Head of caudate nucleus (tissue), 42 donors: ENCODE data around the gene ARRDC4.
A peak's percentile ranks its signal among the peaks of the same experiment; 100 is the strongest.

Source experiments
- DNase-seq, 42 donors: peaks; one replicate each; pipeline versions ENCODE4 v3.0.0 to v3.0.0-alpha.2; 2020 to 2021; ENCODE audit warnings: mixed read lengths in 7 of 42
- intact Hi-C: fragments of 100-400 bp; cut with DNase I; formaldehyde crosslinking; loops from one replicate; pipeline ENCODE4 v1.15.0; 2022

The ARRDC4 gene, protein sequence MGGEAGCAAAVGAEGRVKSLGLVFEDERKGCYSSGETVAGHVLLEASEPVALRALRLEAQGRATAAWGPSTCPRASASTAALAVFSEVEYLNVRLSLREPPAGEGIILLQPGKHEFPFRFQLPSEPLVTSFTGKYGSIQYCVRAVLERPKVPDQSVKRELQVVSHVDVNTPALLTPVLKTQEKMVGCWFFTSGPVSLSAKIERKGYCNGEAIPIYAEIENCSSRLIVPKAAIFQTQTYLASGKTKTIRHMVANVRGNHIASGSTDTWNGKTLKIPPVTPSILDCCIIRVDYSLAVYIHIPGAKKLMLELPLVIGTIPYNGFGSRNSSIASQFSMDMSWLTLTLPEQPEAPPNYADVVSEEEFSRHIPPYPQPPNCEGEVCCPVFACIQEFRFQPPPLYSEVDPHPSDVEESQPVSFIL

DNA sequence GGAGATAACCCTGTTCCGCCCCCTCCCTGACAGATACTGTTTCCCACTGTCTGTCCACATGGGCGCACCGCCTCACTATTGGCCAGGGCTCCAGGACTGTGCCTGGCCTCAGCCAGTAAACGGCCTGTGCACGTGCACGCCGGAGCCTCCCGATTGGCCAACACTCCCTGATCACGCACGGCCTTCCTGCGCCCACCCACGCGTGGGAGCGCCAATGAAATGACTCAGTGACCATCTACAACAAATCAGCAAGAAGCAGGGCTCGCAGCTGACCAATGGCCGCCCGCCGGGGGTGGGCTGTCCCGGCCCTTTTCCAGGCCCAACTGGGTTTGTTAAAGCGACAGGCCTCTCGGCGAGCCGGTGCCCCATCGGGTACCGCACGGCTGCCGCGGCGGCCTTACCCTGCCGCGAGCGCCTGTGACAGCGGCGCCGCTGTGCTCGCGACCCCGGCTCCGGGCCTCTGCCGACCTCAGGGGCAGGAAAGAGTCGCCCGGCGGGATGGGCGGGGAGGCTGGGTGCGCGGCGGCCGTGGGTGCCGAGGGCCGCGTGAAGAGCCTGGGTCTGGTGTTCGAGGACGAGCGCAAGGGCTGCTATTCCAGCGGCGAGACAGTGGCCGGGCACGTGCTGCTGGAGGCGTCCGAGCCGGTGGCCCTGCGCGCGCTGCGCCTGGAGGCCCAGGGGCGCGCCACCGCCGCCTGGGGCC lies at the start of gene ARRDC4:
Gene ARRDC4 (plus strand): TSS at position 340 of the 703 bp plus-strand sequence. CDS start 159 bp downstream, at position 499.
- peak; percentile 100 for DNase-seq
- intact Hi-C loops: no loop called here

DNA sequence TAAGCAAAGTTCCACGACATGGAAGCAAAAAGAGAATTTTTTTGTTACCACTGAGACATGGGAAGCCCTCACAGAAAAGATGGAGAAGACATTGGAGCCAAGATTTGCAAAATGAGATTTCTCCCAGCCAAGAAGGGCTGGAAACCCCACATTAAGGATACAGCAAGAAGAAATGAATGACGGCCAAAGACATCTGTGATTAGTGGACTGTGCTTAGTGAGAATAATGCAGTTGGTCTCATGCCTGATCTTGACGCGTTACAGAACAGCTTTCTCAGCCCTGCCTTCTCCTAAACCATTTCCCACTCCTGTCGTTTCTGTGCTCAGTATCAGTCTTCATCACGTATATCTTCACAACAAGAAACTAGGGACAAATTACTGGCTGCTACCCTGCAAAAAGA lies 45.8 kb upstream of the ARRDC4 start:
- intact Hi-C loops: no loop called here
- DNase-seq: no peak

DNA sequence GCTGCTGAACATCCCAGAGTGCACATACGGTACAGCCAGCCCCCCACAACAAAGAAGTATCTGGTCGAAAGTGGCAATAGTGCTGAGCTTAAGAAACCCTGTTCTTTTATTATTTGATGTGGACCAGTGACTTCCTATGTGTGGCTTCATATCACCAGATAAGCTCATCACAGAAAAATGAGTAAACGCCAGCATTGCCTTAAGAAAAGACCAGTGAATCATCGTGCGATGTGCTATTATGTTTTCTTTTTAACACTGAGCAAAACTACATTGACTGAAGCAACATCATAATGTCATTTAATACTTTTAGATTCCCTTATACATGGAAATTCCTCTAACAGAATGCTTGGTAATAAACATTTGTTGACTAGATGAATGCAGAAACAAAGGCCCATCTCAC lies 45.2 kb upstream of the ARRDC4 start:
- intact Hi-C loops: no loop called here
- DNase-seq: no peak

GRCh38 chr15:97921296-97921865 lies 39.1 kb upstream of the ARRDC4 start:
- intact Hi-C loops: no loop called here
- DNase-seq: no peak

- intact Hi-C loops: no loop called here
- DNase-seq: no peak
Observed at GRCh38 chr15:97929456-97930229, 30.9 kb upstream of the ARRDC4 start.

DNA sequence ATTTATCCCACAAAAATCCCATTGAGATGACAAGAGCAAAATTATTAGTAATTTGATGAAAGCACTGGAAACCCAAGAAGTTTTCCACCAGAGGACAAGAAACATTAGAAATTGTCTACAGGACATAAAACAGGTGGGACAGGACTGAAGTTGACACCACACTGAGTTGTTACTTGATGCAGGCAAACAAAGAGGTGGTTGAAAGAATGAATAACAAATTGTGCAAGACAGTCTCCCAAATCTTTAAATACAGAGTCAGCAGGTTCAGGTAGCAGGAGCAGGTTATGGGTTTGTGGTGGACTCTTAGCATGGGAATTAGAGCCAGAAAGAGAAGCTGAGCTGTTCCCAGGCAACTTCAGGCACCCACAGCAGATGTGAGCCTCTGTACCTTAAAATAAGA lies 30.3 kb upstream of the ARRDC4 start:
- intact Hi-C loops: no loop called here
- no peak for DNase-seq

DNA sequence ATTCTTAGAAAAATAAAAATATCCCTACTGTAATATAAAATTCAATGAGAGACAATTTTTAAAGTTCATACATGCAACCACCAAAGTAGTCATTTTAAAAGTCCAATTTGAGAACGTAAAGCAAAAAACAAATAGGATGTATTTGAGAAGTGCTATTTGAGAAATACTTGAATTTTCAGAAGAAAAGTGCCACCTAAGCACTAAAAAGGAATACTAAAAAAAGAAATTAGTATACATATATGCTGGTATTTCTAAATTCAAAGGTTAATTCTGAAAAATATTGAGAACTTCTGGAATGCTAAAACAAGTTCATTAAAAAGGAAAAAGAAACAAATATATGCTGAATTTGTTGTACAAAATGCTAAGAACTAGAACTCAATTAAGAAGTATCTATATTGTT lies 29.2 kb upstream of the ARRDC4 start:
- intact Hi-C loops: no loop called here
- no peak for DNase-seq

- intact Hi-C loops: no loop called here
- DNase-seq: no peak
Observed at GRCh38 chr15:97933589-97933988, 26.9 kb upstream of the ARRDC4 start.

GRCh38 chr15:97940993-97941392 lies 19.5 kb upstream of the ARRDC4 start:
- DNase-seq: no peak
- intact Hi-C loops: no loop called here

DNA sequence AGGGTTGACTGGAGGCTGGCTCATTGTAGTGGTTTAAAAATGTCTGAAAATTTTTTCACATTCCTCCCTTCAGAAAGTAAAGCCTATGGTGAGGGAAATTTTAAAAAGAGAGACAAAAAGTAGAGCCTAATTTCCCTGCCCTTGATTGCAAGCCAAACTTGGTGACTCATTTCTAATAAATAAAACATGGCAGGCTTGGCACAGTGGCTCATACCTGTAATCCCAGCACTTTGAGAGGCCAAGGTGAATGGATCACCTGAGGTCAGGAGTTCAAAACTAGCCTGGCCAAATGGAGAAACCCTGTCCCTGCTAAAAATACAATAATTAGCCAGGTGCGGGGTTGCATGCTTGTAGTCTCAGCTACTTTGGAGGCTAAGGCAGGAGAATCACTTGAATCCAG lies 18.9 kb upstream of the ARRDC4 start:
- DNase-seq: no peak
- intact Hi-C loops: no loop called here

- intact Hi-C loops: no loop called here
- no peak for DNase-seq
Observed at GRCh38 chr15:97944724-97945123, 15.8 kb upstream of the ARRDC4 start.

GRCh38 chr15:97947465-97948260 lies 12.8 kb upstream of the ARRDC4 start:
- no peak for DNase-seq
- intact Hi-C loops: no loop called here

GRCh38 chr15:97953254-97953653 lies 7.2 kb upstream of the ARRDC4 start:
- no peak for DNase-seq
- intact Hi-C loops: no loop called here

DNA sequence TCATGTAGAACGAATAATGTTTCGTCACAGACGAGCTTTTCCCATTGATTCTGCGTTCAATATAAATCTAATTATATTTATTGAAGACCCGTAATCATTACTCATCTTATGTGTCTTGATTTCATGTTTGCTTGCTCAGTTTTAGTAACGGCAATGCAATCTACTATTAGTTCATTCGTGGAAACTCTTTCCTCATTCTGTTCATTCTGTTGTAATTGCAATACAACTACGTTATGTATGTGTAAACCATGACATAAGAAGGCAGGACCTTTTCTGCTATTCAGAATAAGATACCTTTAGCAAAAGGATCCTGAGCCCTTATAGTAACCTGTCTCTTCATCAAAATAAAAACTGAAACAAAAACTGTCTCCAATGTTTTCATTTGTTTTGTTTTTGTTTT lies 6.8 kb upstream of the ARRDC4 start:
- intact Hi-C loops: no loop called here

GRCh38 chr15:97955035-97955434 lies 5.5 kb upstream of the ARRDC4 start:
- intact Hi-C loops: no loop called here
- no peak for DNase-seq

More for the DNA sequence above, 6.8 kb upstream of the ARRDC4 start:
- no peak for DNase-seq

- no peak for DNase-seq
- intact Hi-C loops: no loop called here
Observed at GRCh38 chr15:97955529-97955928, 5.0 kb upstream of the ARRDC4 start.

GRCh38 chr15:97959724-97960363 lies 659 bp upstream of the ARRDC4 start:
- no peak for DNase-seq
- intact Hi-C loops: no loop called here
